H7 (cell line): ENCODE data around the gene PTPRG. TPM values are rescaled to one million over a fixed set of nuclear protein-coding genes. Genes with fewer than 3 reads are reported as not detected.
A peak's percentile ranks its signal among the peaks of the same experiment; 100 is the strongest.

Experiments
- DNase-seq: peaks from one replicate; pipeline ENCODE4 v3.0.0; 2012
- H3K27me3 ChIP-seq: 2 replicates; pipeline ENCODE4 v1.6.0; 2011; ENCODE audit warnings: mild to moderate bottlenecking, low read length; ENCODE audit not compliant: control insufficient read depth, insufficient read depth
- H3K36me3 ChIP-seq: replicated peaks from 2 replicates; pipeline ENCODE4 v1.5.1; 2011; ENCODE audit warnings: low read length; ENCODE audit not compliant: control insufficient read depth, insufficient read depth
- H3K4me3 ChIP-seq: 2 replicates; pipeline ENCODE4 v1.5.1; 2011; ENCODE audit warnings: low read depth, mild to moderate bottlenecking, control low read depth, low read length, moderate library complexity; ENCODE audit not compliant: insufficient read depth
- total RNA-seq: library from RNA; depleted of rRNA; stranded (reverse); fragments of >200 nt; shearing (Covaris generic); gene quantifications from 2 replicates; pipeline ENCODE4 v1.2.3, GENCODE V29; 2014

PTPRG gene
- total RNA-seq, 1 experiment from 2014 or later: 54.4 TPM

GRCh38 chr3:62046326-62046725, 485.0 kb downstream of the PTPRG start:
- Histone ChIP-seq H3K36me3 (no peaks in the 10 kb centered on the region), H3K27me3 (no peaks in the 10 kb centered on the region), H3K4me3 (no peak overlapping the region)
- no peak for DNase-seq

- Histone ChIP-seq H3K4me3 (no peak overlapping the region), H3K36me3 (no peaks in the 10 kb centered on the region), H3K27me3 (no peaks in the 10 kb centered on the region)
- DNase-seq: no peak
Observed at GRCh38 chr3:62048577-62048976, 487.2 kb downstream of the PTPRG start.

GRCh38 chr3:62049033-62049432, 487.7 kb downstream of the PTPRG start:
- Histone ChIP-seq H3K4me3 (no peak overlapping the region), H3K27me3 (no peaks in the 10 kb centered on the region), H3K36me3 (no peaks in the 10 kb centered on the region)
- DNase-seq: no peak

- no peak overlapping the region for H3K4me3 ChIP-seq
- no peaks in the 10 kb centered on the region for H3K27me3 ChIP-seq
- no peaks in the 10 kb centered on the region for H3K36me3 ChIP-seq
- peak; percentile 6 for DNase-seq
Observed at GRCh38 chr3:62051506-62051905, 490.1 kb downstream of the PTPRG start.

GRCh38 chr3:62052331-62052730, 491.0 kb downstream of the PTPRG start:
- no peak for DNase-seq
- no peak overlapping the region for H3K4me3 ChIP-seq
- H3K27me3 ChIP-seq: no peaks in the 10 kb centered on the region
- no peaks in the 10 kb centered on the region for H3K36me3 ChIP-seq

- Histone ChIP-seq H3K4me3 (no peak overlapping the region), H3K27me3 (no peaks in the 10 kb centered on the region), H3K36me3 (no peaks in the 10 kb centered on the region)
- DNase-seq: no peak
Observed at GRCh38 chr3:62056658-62057057, 495.3 kb downstream of the PTPRG start.

GRCh38 chr3:62057339-62058047, 496.1 kb downstream of the PTPRG start:
- H3K4me3 ChIP-seq: no peak overlapping the region

GRCh38 chr3:62065985-62066693, 504.8 kb downstream of the PTPRG start:
- Histone ChIP-seq H3K4me3 (no peak overlapping the region), H3K36me3 (no peaks in the 10 kb centered on the region), H3K27me3 (no peaks in the 10 kb centered on the region)
- DNase-seq: no peak

More at GRCh38 chr3:62057339-62058047, 496.1 kb downstream of the PTPRG start:
- DNase-seq: no peak
- Histone ChIP-seq H3K27me3 (no peaks in the 10 kb centered on the region), H3K36me3 (no peaks in the 10 kb centered on the region)

GRCh38 chr3:62068337-62068736, 507.0 kb downstream of the PTPRG start:
- no peak overlapping the region for H3K4me3 ChIP-seq
- DNase-seq: no peak
- no peaks in the 10 kb centered on the region for H3K27me3 ChIP-seq
- H3K36me3 ChIP-seq: no peaks in the 10 kb centered on the region

GRCh38 chr3:62070891-62071290, 509.5 kb downstream of the PTPRG start:
- Histone ChIP-seq H3K36me3 (no peaks in the 10 kb centered on the region), H3K4me3 (no peak overlapping the region), H3K27me3 (no peaks in the 10 kb centered on the region)
- DNase-seq: no peak

GRCh38 chr3:62073038-62073437, 511.7 kb downstream of the PTPRG start:
- no peak overlapping the region for H3K4me3 ChIP-seq
- no peaks in the 10 kb centered on the region for H3K27me3 ChIP-seq
- no peaks in the 10 kb centered on the region for H3K36me3 ChIP-seq
- DNase-seq: no peak

- Histone ChIP-seq H3K4me3 (no peak overlapping the region), H3K36me3 (no peaks in the 10 kb centered on the region), H3K27me3 (no peaks in the 10 kb centered on the region)
- DNase-seq: no peak
Observed at GRCh38 chr3:62084558-62084957, 523.2 kb downstream of the PTPRG start.

- no peak for DNase-seq
- Histone ChIP-seq H3K27me3 (no peaks in the 10 kb centered on the region), H3K4me3 (no peak overlapping the region), H3K36me3 (no peaks in the 10 kb centered on the region)
Observed at GRCh38 chr3:62088472-62089104, 527.2 kb downstream of the PTPRG start.

- DNase-seq: no peak
- H3K27me3 ChIP-seq: no peaks in the 10 kb centered on the region
- H3K4me3 ChIP-seq: no peak overlapping the region
- no peaks in the 10 kb centered on the region for H3K36me3 ChIP-seq
Observed at GRCh38 chr3:62090066-62090465, 528.7 kb downstream of the PTPRG start.

- no peaks in the 10 kb centered on the region for H3K36me3 ChIP-seq
- no peak for DNase-seq
- no peak overlapping the region for H3K4me3 ChIP-seq
- H3K27me3 ChIP-seq: no peaks in the 10 kb centered on the region
Observed at GRCh38 chr3:62090519-62090918, 529.1 kb downstream of the PTPRG start.
